Astrocyte of the cerebellum (primary cell): ENCODE data around the gene ZDHHC7.

ENCODE experiments used
- DNase-seq: peaks from one replicate; pipeline ENCODE4 v3.0.0-alpha.2; 2011; ENCODE audit warnings: low read depth
- H3K4me3 ChIP-seq: 2 replicates; pipeline ENCODE4 v1.5.1; 2011; ENCODE audit warnings: mild to moderate bottlenecking, low read depth, low read length, moderate library complexity
- CTCF ChIP-seq: IDR thresholded peaks from 2 replicates; pipeline ENCODE4 v1.5.1; 2012; ENCODE audit warnings: low read length, low read depth, moderate library complexity, mild to moderate bottlenecking; ENCODE audit errors: missing control alignments
- in situ Hi-C: cut with HindIII; loops from 2 replicates; pipeline ENCODE4 v1.10.0; 2017; ENCODE audit warnings: low sequenced_read_pairs

Gene ZDHHC7

GRCh38 chr16:84989749-84990620 lies 21.4 kb downstream of the ZDHHC7 start:
- DNase-seq, result no peak
- TF ChIP-seq CTCF, result no peak
- no peak overlapping the region for H3K4me3 ChIP-seq
- in situ Hi-C loops, result no loop called here

- no peak overlapping the region for H3K4me3 ChIP-seq
- TF ChIP-seq CTCF, result no peak
- DNase-seq, result no peak
- in situ Hi-C loops, result no loop called here
These were observed 22.8 kb downstream of the ZDHHC7 start for GRCh38 chr16:84988328-84989080.

- no peak for DNase-seq
- in situ Hi-C loops, result no loop called here
- H3K4me3 ChIP-seq, result no peak overlapping the region
- TF ChIP-seq CTCF, result no peak
These were observed 24.5 kb downstream of the ZDHHC7 start for GRCh38 chr16:84986879-84987278.

- no peak overlapping the region for H3K4me3 ChIP-seq
These were observed 25.2 kb downstream of the ZDHHC7 start for GRCh38 chr16:84986102-84986501.

GRCh38 chr16:84985079-84986065 lies 26.0 kb downstream of the ZDHHC7 start:
- H3K4me3 ChIP-seq, result no peak overlapping the region
- TF ChIP-seq CTCF, result no peak
- in situ Hi-C loops, result no loop called here
- DNase-seq, result no peak

More at GRCh38 chr16:84986102-84986501, 25.2 kb downstream of the ZDHHC7 start:
- TF ChIP-seq CTCF, result no peak
- in situ Hi-C loops, result no loop called here
- no peak for DNase-seq

GRCh38 chr16:84982434-84982833 lies 28.9 kb downstream of the ZDHHC7 start:
- in situ Hi-C loops, result no loop called here
- DNase-seq, result no peak
- TF ChIP-seq CTCF, result no peak
- no peak overlapping the region for H3K4me3 ChIP-seq
